Non-pigmented ciliary epithelial cell (primary cell): ENCODE results near the gene IRX5.

Experiments used
- DNase-seq: peaks from one replicate; pipeline ENCODE4 v3.0.0-alpha.2; 2010; ENCODE audit warnings: low read depth

The IRX5 gene

DNA sequence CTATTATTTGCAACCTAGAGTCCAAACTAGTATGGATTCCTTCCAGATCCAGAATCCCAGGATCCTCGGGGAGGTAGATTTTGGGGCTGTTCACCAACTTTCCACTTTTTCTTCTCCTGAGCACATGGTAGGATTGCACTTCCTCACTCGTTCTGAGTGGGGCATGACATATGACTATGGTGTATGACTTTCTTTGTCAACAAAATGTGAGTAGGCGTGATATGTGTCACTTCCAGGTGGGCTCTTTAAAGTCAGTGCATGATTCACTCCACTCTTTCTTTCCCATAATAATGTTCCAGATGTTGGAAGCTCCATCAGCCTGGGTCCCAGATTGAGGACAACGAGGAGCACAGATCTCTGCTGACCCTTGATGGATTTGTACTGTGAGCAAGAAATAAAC lies 21.5 kb downstream of the IRX5 start:
- DNase-seq: no peak

DNA sequence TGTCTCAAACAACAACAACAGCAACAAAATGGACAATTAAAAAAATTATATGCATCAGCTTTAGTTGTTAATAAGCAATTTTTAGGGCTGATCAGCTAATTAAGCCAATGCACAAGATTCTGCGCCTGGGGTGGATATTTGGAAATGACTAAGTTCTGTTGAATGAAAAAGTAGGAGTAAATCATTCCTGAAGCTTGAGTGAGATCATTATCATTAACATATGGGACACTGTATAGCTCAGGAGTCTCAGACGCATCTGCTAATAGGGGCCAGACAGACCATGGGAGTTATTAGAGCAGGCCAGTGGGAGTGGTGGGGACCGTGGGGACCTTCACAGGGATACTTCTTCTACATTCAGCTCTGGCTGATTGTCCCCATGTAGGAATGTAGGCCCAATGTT lies 22.8 kb downstream of the IRX5 start:
- no peak for DNase-seq

DNA sequence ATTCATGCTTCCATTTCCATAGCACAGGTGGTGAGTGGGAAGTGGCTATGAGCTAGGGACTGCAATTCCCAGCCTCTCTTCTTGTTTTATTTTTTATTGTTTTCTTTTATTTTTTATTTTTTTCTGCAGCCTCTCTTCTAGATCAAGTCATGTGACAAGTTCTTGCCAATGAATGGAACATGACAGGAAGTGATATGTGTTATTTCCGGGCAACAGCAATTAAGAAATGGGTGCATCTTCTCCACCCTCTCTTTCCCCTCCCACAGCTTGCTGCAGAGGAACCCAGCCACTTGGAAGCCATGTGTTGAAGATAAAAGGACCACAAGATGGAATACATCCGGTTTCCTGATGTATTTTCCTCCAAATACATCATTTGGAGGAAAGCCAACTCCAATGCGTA lies 23.6 kb downstream of the IRX5 start:
- no peak for DNase-seq

DNA sequence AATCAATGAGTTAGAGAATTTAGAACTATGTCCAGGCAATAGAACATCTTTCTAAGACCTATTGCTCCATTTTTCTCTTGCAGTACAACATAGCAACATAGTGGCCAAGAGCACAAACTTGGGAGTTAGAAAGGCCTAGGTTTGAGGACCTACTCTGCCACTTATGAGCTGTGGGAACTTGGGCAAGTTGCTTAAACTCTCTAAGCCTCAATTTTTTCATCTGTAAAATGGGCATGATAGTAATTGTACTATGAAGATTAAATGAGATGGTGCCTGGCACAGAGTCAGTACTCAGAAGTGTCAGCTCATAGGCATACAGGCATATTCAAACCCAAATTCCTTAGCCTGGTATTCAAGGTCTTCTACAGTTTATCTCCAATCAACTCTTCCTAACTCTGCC lies 25.1 kb downstream of the IRX5 start:
- no peak for DNase-seq

- no peak for DNase-seq
These were observed 26.9 kb downstream of the IRX5 start for GRCh38 chr16:54957403-54958166.

GRCh38 chr16:54962045-54962444 lies 31.4 kb downstream of the IRX5 start:
- no peak for DNase-seq

GRCh38 chr16:54964239-54964638 lies 33.6 kb downstream of the IRX5 start:
- no peak for DNase-seq

DNA sequence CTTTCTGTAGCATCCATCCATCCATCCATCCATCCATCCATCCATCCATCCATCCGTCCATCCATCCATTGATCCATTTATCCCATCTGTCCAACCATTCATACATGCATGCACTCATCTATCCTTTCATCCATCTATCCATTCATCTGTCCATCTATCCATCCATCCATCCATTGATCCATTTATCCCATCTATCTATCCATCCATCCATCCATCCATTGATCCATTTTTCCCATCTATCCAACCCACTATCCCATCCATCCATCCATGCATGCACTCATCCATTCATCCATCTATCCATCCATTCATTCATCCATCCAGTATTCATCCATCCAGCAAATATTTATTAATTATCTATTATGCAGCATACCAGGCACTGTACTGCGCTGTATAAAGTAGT lies 34.8 kb downstream of the IRX5 start:
- no peak for DNase-seq

- no peak for DNase-seq
These were observed 37.3 kb downstream of the IRX5 start for GRCh38 chr16:54968011-54968410.

GRCh38 chr16:54968784-54969183 lies 38.1 kb downstream of the IRX5 start:
- DNase-seq: no peak

GRCh38 chr16:54970016-54970415 lies 39.4 kb downstream of the IRX5 start:
- no peak for DNase-seq

GRCh38 chr16:54974367-54974766 lies 43.7 kb downstream of the IRX5 start:
- DNase-seq: no peak

- DNase-seq: no peak
These were observed 46.1 kb downstream of the IRX5 start for GRCh38 chr16:54976651-54977200.

- DNase-seq: no peak
These were observed 46.5 kb downstream of the IRX5 start for GRCh38 chr16:54977211-54977610.

- DNase-seq: no peak
These were observed 50.2 kb downstream of the IRX5 start for GRCh38 chr16:54980821-54981220.
